Loucy (cell line): ENCODE data around the gene NQO2.

ENCODE experiments used
- H2AFZ ChIP-seq: fragments of 200-600 bp; sonication (generic); 2 replicates; pipeline ENCODE4 v1.6.0; 2016; ENCODE audit warnings: antibody characterized with exemption, mild to moderate bottlenecking, low read length, moderate library complexity
- H3F3A ChIP-seq: fragments of 200-600 bp; 2 replicates; pipeline ENCODE4 v1.6.0; 2016; ENCODE audit warnings: antibody characterized with exemption, low read depth, mild to moderate bottlenecking
- H3K27me3 ChIP-seq: fragments of 200-600 bp; sonication (generic); 2 replicates; pipeline ENCODE4 v1.6.1; 2014; ENCODE audit warnings: low read length, mild to moderate bottlenecking; ENCODE audit not compliant: insufficient read depth, poor library complexity, severe bottlenecking
- H3K36me3 ChIP-seq: fragments of 200-600 bp; sonication (generic); 2 replicates; pipeline ENCODE4 v1.6.1; 2016; ENCODE audit warnings: low read length; ENCODE audit not compliant: insufficient read depth
- H3K4me1 ChIP-seq: fragments of 200-600 bp; sonication (generic); 2 replicates; pipeline ENCODE4 v1.5.1; 2014; ENCODE audit warnings: low read length, mild to moderate bottlenecking; ENCODE audit not compliant: insufficient read depth, poor library complexity, severe bottlenecking
- H3K4me2 ChIP-seq: fragments of 200-600 bp; sonication (generic); 2 replicates; pipeline ENCODE4 v1.6.0; 2014; ENCODE audit warnings: antibody characterized with exemption, low read length, low read depth, mild to moderate bottlenecking; ENCODE audit not compliant: poor library complexity, severe bottlenecking
- H3K4me3 ChIP-seq: fragments of 200-600 bp; sonication (generic); 2 replicates; pipeline ENCODE4 v1.5.1; 2014; ENCODE audit warnings: low read length, mild to moderate bottlenecking, mixed read lengths; ENCODE audit not compliant: poor library complexity, severe bottlenecking
- H3K79me2 ChIP-seq: fragments of 200-600 bp; sonication (generic); 2 replicates; pipeline ENCODE4 v1.6.1; 2014; ENCODE audit warnings: low read length; ENCODE audit not compliant: insufficient read depth
- H3K9ac ChIP-seq: fragments of 200-600 bp; sonication (generic); 2 replicates; pipeline ENCODE4 v1.6.0; 2014; ENCODE audit warnings: mild to moderate bottlenecking, low read depth, low read length, moderate library complexity; ENCODE audit not compliant: poor library complexity, severe bottlenecking
- H3K9me2 ChIP-seq: fragments of 200-600 bp; sonication (generic); replicated peaks from 2 replicates; pipeline ENCODE4 v1.6.1; 2016; ENCODE audit warnings: low read depth, low read length, mixed read lengths
- H3K9me3 ChIP-seq: fragments of 200-600 bp; sonication (generic); 2 replicates; pipeline ENCODE4 v1.6.1; 2014; ENCODE audit warnings: mild to moderate bottlenecking, antibody characterized with exemption, low read length, low read depth; ENCODE audit not compliant: insufficient read depth
- H4K20me1 ChIP-seq: fragments of 200-600 bp; sonication (generic); 2 replicates; pipeline ENCODE4 v1.6.0; 2014; ENCODE audit warnings: antibody characterized with exemption, low read length, mild to moderate bottlenecking; ENCODE audit not compliant: insufficient read depth, poor library complexity, severe bottlenecking
- CTCF ChIP-seq: fragments of 200-600 bp; sonication (generic); conservative IDR thresholded peaks from 2 replicates; pipeline ENCODE4 v1.5.1; 2014; ENCODE audit warnings: mild to moderate bottlenecking, antibody characterized with exemption, low read length
- EZH2phosphoT487 ChIP-seq: fragments of 200-600 bp; IDR thresholded peaks from 2 replicates; pipeline ENCODE4 v1.6.1; 2018; ENCODE audit warnings: antibody characterized with exemption, mild to moderate bottlenecking, moderate library complexity, borderline replicate concordance

Gene NQO2

GRCh38 chr6:3013901-3014674 lies 14.4 kb downstream of the NQO2 start:
- Histone ChIP-seq H3F3A (peaks cover 8% of the 10 kb centered on the region), H3K79me2 (no peaks in the 10 kb centered on the region), H3K36me3 (no peaks in the 10 kb centered on the region), H3K9me2 (no peaks in the 10 kb centered on the region), H3K9me3 (peaks cover 18% of the 10 kb centered on the region; the same call in 1 of the 2 replicates), H3K4me2 (peak overlapping the region; percentile 16), H3K9ac (no peak overlapping the region), H3K4me3 (no peak overlapping the region), H4K20me1 (no peaks in the 10 kb centered on the region), H2AFZ (no peak overlapping the region), H3K27me3 (no peaks in the 10 kb centered on the region), H3K4me1 (peaks cover 18% of the 10 kb centered on the region)
- TF ChIP-seq CTCF, result no peak
- TF ChIP-seq EZH2phosphoT487, result no peak

DNA sequence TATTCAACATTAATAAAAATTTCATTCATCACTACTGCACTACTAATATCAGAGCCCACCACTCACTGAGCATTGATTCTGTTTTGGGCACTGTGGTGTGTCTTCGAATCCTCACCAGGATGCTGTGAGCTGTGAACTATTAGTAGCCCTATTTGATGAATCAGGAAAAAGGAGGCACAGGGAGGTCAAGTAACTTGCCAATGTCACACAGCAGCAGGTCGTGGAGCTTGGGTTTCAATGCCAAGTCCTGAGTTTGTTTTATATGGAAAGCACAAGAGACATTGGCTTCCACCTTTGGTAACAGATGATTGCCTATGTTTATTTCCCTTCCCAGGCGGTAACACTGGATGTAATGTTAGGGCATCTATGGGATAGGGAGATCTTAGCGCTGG lies 15.0 kb downstream of the NQO2 start:
- no peaks in the 10 kb centered on the region for H3K9me2 ChIP-seq
- H3F3A ChIP-seq, result peaks cover 14% of the 10 kb centered on the region
- no peak overlapping the region for H3K9ac ChIP-seq
- H3K36me3 ChIP-seq, result no peaks in the 10 kb centered on the region
- no peaks in the 10 kb centered on the region for H3K27me3 ChIP-seq
- H3K4me3 ChIP-seq, result no peak overlapping the region
- H3K79me2 ChIP-seq, result peaks cover 3% of the 10 kb centered on the region; the same call in 1 of the 2 replicates
- H4K20me1 ChIP-seq, result no peaks in the 10 kb centered on the region
- no peak overlapping the region for H3K4me2 ChIP-seq
- peaks cover 24% of the 10 kb centered on the region for H3K4me1 ChIP-seq
- H2AFZ ChIP-seq, result no peak overlapping the region
- TF ChIP-seq CTCF, result no peak
- no peak for TF ChIP-seq EZH2phosphoT487
- peaks cover 18% of the 10 kb centered on the region; the same call in 1 of the 2 replicates for H3K9me3 ChIP-seq

- Histone ChIP-seq H3K4me3 (no peak overlapping the region), H3K79me2 (peaks cover 7% of the 10 kb centered on the region), H3K36me3 (no peaks in the 10 kb centered on the region), H3K9me2 (no peaks in the 10 kb centered on the region), H2AFZ (no peak overlapping the region), H3K4me2 (no peak overlapping the region), H3K4me1 (peaks cover 27% of the 10 kb centered on the region), H3K9me3 (peaks cover 18% of the 10 kb centered on the region; the same call in 1 of the 2 replicates), H3K27me3 (no peaks in the 10 kb centered on the region), H3F3A (peaks cover 14% of the 10 kb centered on the region), H4K20me1 (no peaks in the 10 kb centered on the region), H3K9ac (no peak overlapping the region)
- TF ChIP-seq CTCF (no peak), EZH2phosphoT487 (no peak)
These were observed 15.4 kb downstream of the NQO2 start for GRCh38 chr6:3015144-3015543.
